Measurements from ENCODE around the gene L1CAM.
A peak's percentile ranks its signal among the peaks of the same experiment; 100 is the strongest.

L1CAM gene

GRCh38 chrX:153931748-153932147, 45.8 kb upstream of the L1CAM start:
- H3K4me1 ChIP-seq (ENCODE audit: control insufficient read depth, insufficient read depth, low read length): peaks cover 17% of the 10 kb centered on the region
- H3K9me3 ChIP-seq (ENCODE audit: control insufficient read depth, insufficient read depth, low read depth, low read length): no peaks in the 10 kb centered on the region
- no peak for TF ChIP-seq ZNF560 (tag by site-specific recombination; IDR thresholded peaks at IDR 0.05; ENCODE audit: borderline replicate concordance)
- 0 out of 2 replicates have a peak overlapping the region, but pooled peaks have one; percentile 19 for H3K27ac ChIP-seq (ENCODE audit: extremely low read depth, low read depth, low read length)
- ChIA-PET CTCF (interaction anchor here (14.7 kb wide), 1 partner anchor 17 kb away, joined by 267 read pairs; the partner anchor contains the start of gene RENBP), POLR2A (interaction anchor here (0.7 kb wide), 1 partner anchor 40 kb away, joined by 3 read pairs; the partner anchor contains the start of gene HCFC1)
- H3K36me3 ChIP-seq (ENCODE audit: control insufficient read depth in 2 of 2, insufficient read depth in 1 of 2, low read length in 2 of 2): peaks cover 23 to 48% of the 10 kb centered on the region in 2 experiments
- H3K4me3 ChIP-seq (ENCODE audit: low read depth, low read length): no peak overlapping the region

GRCh38 chrX:153931151-153931550, 45.2 kb upstream of the L1CAM start:
- no peak overlapping the region for H3K4me3 ChIP-seq (ENCODE audit: low read depth, low read length)
- H3K27ac ChIP-seq (ENCODE audit: extremely low read depth, low read depth, low read length): 0 out of 2 replicates have a peak overlapping the region, but pooled peaks have one; percentile 19
- no peak for TF ChIP-seq PRDM4 (tag by site-specific recombination; IDR thresholded peaks at IDR 0.05)
- peaks cover 23 to 48% of the 10 kb centered on the region in 2 experiments for H3K36me3 ChIP-seq (ENCODE audit: control insufficient read depth in 2 of 2, insufficient read depth in 1 of 2, low read length in 2 of 2)
- H3K4me1 ChIP-seq (ENCODE audit: control insufficient read depth, insufficient read depth, low read length): peaks cover 17% of the 10 kb centered on the region
- CTCF ChIA-PET: interaction anchor here (0.7 to 14.7 kb wide), 2 partner anchors 8 to 18 kb away, joined by 3 to 267 read pairs; partner anchors contain the start of gene RENBP
- POLR2A ChIA-PET: interaction anchor here (0.7 kb wide), 1 partner anchor 40 kb away, joined by 3 read pairs; the partner anchor contains the start of gene HCFC1
- no peaks in the 10 kb centered on the region for H3K9me3 ChIP-seq (ENCODE audit: control insufficient read depth, insufficient read depth, low read depth, low read length)

GRCh38 chrX:153930011-153930910, 44.3 kb upstream of the L1CAM start:
- POLR2A ChIA-PET: interaction anchor here (0.6 to 4.2 kb wide), 4 partner anchors 17 to 967 kb away, joined by 3 to 67 read pairs (median 4); partner anchors contain the start of genes HCFC1 and TMEM187
- H3K4me3 ChIP-seq (ENCODE audit: low read depth, low read length): no peak overlapping the region
- peaks cover 15% of the 10 kb centered on the region for H3K4me1 ChIP-seq (ENCODE audit: control insufficient read depth, insufficient read depth, low read length)
- TF ChIP-seq INSM2 (tag by site-specific recombination; IDR thresholded peaks at IDR 0.05) (no peak), GLIS1 (tag by site-specific recombination; IDR thresholded peaks at IDR 0.05) (no peak), REST (tag by site-specific recombination; IDR thresholded peaks at IDR 0.05) (no peak), ZNF366 (tag by site-specific recombination; conservative IDR thresholded peaks at IDR 0.05) (no peak), KLF16 (tag by site-specific recombination; IDR thresholded peaks at IDR 0.05) (no peak), ZNF350 (tag by site-specific recombination; IDR thresholded peaks at IDR 0.05) (no peak), ZNF140 (tag by site-specific recombination; IDR thresholded peaks at IDR 0.05) (no peak), ZNF362 (tag by site-specific recombination; IDR thresholded peaks at IDR 0.05) (no peak), KLF1 (tag by site-specific recombination; IDR thresholded peaks at IDR 0.05) (no peak), ZNF514 (tag by site-specific recombination; IDR thresholded peaks at IDR 0.05) (no peak)
- H3K9me3 ChIP-seq (ENCODE audit: control insufficient read depth, insufficient read depth, low read depth, low read length): no peaks in the 10 kb centered on the region
- CTCF ChIA-PET: interaction anchor here (0.7 to 14.7 kb wide), 4 partner anchors 8 to 201 kb away, joined by 3 to 267 read pairs (median 3); partner anchors contain the start of gene RENBP
- H3K36me3 ChIP-seq (ENCODE audit: control insufficient read depth in 2 of 2, insufficient read depth in 1 of 2, low read length in 2 of 2): peaks cover 23 to 48% of the 10 kb centered on the region in 2 experiments
- H3K27ac ChIP-seq (ENCODE audit: extremely low read depth, low read depth, low read length): no peak overlapping the region

Measured in HEK293 (cell line).